ENCODE measurements around the gene RHOBTB3. TPM values are rescaled to one million over a fixed set of nuclear protein-coding genes. Genes with fewer than 3 reads are reported as not detected.

Gene RHOBTB3
- total RNA-seq, 1 experiment from 2014 or later: 6.8 TPM

DNA sequence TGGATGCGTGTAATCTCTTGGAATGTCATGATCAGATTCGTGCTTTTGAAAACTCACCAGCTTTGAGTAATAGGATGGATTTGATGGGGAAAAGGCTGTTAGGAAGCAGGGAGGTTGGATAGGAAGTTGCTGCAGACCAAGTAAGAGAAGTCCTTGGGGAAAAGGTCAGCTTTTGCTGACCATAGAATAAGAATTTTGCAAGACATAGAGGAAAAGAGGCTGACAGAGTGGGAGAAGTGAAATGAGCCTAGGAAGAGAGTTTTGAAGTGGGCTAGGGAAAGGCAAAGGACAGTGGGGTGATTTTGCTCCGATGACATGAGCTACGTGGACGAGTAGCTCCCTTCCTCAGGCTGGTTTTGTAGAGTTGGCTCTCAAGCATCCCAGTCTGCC lies 31.5 kb downstream of the RHOBTB3 start:
- Mint-ChIP-seq H3K4me1 (0 out of 4 replicates have a peak, but pooled peaks cover 0 to 2% of the 10 kb centered on the region in 2 experiments), H3K27ac (peak overlapping the region in 1 of 3 experiments; percentile 1; a peak in 1 of 7 replicates), H3K27me3 (ENCODE audit: low read depth) (no peaks in the 10 kb centered on the region), H3K4me3 (no peak overlapping the region), H3K9me3 (no peaks in the 10 kb centered on the region), H3K36me3 (ENCODE audit: insufficient read depth in 1 of 3, low read depth in 3 of 3) (no peaks in the 10 kb centered on the region)
- Histone ChIP-seq H2BK120ac (ENCODE audit: low read depth, low read length, poor library complexity, severe bottlenecking) (no peak overlapping the region), H2BK12ac (ENCODE audit: insufficient read length, low read depth, low read length) (no peak overlapping the region), H2BK5ac (ENCODE audit: insufficient read length, low read length) (no peak overlapping the region), H4K20me1 (ENCODE audit: control insufficient read depth, insufficient read depth, insufficient read length) (no peaks in the 10 kb centered on the region), H3T11ph (ENCODE audit: low read length) (no peak overlapping the region), H3K14ac (ENCODE audit: insufficient read depth, low read length) (no peak overlapping the region), H3K79me1 (ENCODE audit: insufficient read depth, low read depth, low read length, poor library complexity, severe bottlenecking) (no peaks in the 10 kb centered on the region), H3K9me3 (ENCODE audit: control insufficient read depth, low read depth, low read length) (no peaks in the 10 kb centered on the region), H3K23ac (ENCODE audit: insufficient read length, low read depth, low read length) (no peak overlapping the region), H3K27ac (ENCODE audit: insufficient read length, low read depth, low read length) (no peak overlapping the region), H3K56ac (ENCODE audit: insufficient read length, low read depth, low read length) (no peak overlapping the region), H2BK15ac (ENCODE audit: low read depth, low read length) (no peak overlapping the region), H2AFZ (ENCODE audit: low read length) (no peak overlapping the region), H4K91ac (ENCODE audit: insufficient read length, low read depth, low read length) (no peak overlapping the region), H2BK20ac (ENCODE audit: low read depth, low read length, poor library complexity, severe bottlenecking) (no peak overlapping the region), H4K8ac (replicated peaks; ENCODE audit: insufficient read length, low read depth, low read length) (no peak overlapping the region), H3K18ac (ENCODE audit: insufficient read length, low read depth, low read length) (no peak overlapping the region), H3K23me2 (ENCODE audit: insufficient read length, low read depth, low read length, poor library complexity, severe bottlenecking) (no peaks in the 10 kb centered on the region), H3K79me2 (ENCODE audit: insufficient read depth, low read length) (no peaks in the 10 kb centered on the region), H3K27me3 (ENCODE audit: insufficient read depth, low read length) (no peaks in the 10 kb centered on the region), H3K4me1 (ENCODE audit: insufficient read depth, low read length) (no peaks in the 10 kb centered on the region), H2AK5ac (ENCODE audit: insufficient read length, low read length) (no peak overlapping the region), H3K9ac (ENCODE audit: extremely low read depth, insufficient read length, low read length) (no peak overlapping the region), H4K5ac (ENCODE audit: insufficient read length, low read depth, low read length) (no peak overlapping the region), H3K4ac (ENCODE audit: low read depth, low read length) (no peak overlapping the region), H3K4me2 (ENCODE audit: insufficient read depth, insufficient read length, low read length) (no peak overlapping the region)
- WGBS (ENCODE audit: extremely low coverage, insufficient read length, low lambda C conversion rate): no CpG with 5 or more reads among the region's 5 CpGs
- no peak for DNase-seq
- TF ChIP-seq, protein P1, sequence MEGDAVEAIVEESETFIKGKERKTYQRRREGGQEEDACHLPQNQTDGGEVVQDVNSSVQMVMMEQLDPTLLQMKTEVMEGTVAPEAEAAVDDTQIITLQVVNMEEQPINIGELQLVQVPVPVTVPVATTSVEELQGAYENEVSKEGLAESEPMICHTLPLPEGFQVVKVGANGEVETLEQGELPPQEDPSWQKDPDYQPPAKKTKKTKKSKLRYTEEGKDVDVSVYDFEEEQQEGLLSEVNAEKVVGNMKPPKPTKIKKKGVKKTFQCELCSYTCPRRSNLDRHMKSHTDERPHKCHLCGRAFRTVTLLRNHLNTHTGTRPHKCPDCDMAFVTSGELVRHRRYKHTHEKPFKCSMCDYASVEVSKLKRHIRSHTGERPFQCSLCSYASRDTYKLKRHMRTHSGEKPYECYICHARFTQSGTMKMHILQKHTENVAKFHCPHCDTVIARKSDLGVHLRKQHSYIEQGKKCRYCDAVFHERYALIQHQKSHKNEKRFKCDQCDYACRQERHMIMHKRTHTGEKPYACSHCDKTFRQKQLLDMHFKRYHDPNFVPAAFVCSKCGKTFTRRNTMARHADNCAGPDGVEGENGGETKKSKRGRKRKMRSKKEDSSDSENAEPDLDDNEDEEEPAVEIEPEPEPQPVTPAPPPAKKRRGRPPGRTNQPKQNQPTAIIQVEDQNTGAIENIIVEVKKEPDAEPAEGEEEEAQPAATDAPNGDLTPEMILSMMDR (conservative IDR thresholded peaks at IDR 0.05): no peak
